OCI-LY3 (cell line): ENCODE measurements around the gene HOXA5.

Experiments used
- H2AFZ ChIP-seq: fragments of 200-600, 300-600 bp; shearing (Covaris generic); 2 replicates; pipeline ENCODE4 v1.6.0; 2014; ENCODE audit warnings: antibody characterized with exemption, low read depth, low read length
- H3K27ac ChIP-seq: fragments of 200-600, 300-600 bp; sonication (generic); 2 replicates; pipeline ENCODE4 v1.5.1; 2014; ENCODE audit warnings: mild to moderate bottlenecking, low read length, moderate library complexity, mixed read lengths
- H3K27me3 ChIP-seq: fragments of 200-600, 300-600 bp; sonication (generic); 2 replicates; pipeline ENCODE4 v1.6.1; 2014; ENCODE audit warnings: low read depth, low read length, mixed read lengths
- H3K36me3 ChIP-seq: fragments of 200-600, 300-600 bp; sonication (generic); replicated peaks from 2 replicates; pipeline ENCODE3; 2014; ENCODE audit warnings: low read depth, low read length, mixed read lengths
- H3K4me1 ChIP-seq: fragments of 300-600, 200-600 bp; sonication (generic); 2 replicates; pipeline ENCODE4 v1.6.1; 2014; ENCODE audit warnings: low read length, mixed read lengths
- H3K4me2 ChIP-seq: fragments of 200-600, 300-600 bp; sonication (generic); 2 replicates; pipeline ENCODE4 v1.6.1; 2014; ENCODE audit warnings: low read length, mixed read lengths
- H3K4me3 ChIP-seq: fragments of 300-600, 200-600 bp; sonication (generic); 2 replicates; pipeline ENCODE4 v1.5.1; 2014; ENCODE audit warnings: antibody characterized with exemption, mild to moderate bottlenecking, low read length, moderate library complexity
- H3K79me2 ChIP-seq: fragments of 300-600, 200-600 bp; shearing (Covaris generic); 2 replicates; pipeline ENCODE4 v1.6.1; 2014; ENCODE audit warnings: mild to moderate bottlenecking, low read length, mixed read lengths
- H3K9ac ChIP-seq: fragments of 300-600, 200-600 bp; shearing (Covaris generic); 2 replicates; pipeline ENCODE4 v1.6.0; 2014; ENCODE audit warnings: mild to moderate bottlenecking, low read length, moderate library complexity
- H3K9me3 ChIP-seq: fragments of 200-600, 300-600 bp; shearing (Covaris generic); 2 replicates; pipeline ENCODE4 v1.6.1; 2014; ENCODE audit warnings: low read length, mixed read lengths; ENCODE audit not compliant: insufficient read depth
- H4K20me1 ChIP-seq: fragments of 200-600, 300-600 bp; sonication (generic); 2 replicates; pipeline ENCODE4 v1.6.1; 2016; ENCODE audit warnings: low read length, mixed read lengths; ENCODE audit not compliant: insufficient read depth
- EZH2phosphoT487 ChIP-seq: fragments of 200-600 bp; shearing (Covaris generic); IDR thresholded peaks from 2 replicates; pipeline ENCODE4 v1.6.1; 2018; ENCODE audit warnings: antibody characterized with exemption, mixed run types, low read depth
- TF ChIP-seq, protein P1 (sequence below): fragments of 200-600, 300-600 bp; sonication (generic); IDR thresholded peaks from 2 replicates; pipeline ENCODE4 v1.5.1; 2014; ENCODE audit warnings: antibody characterized with exemption, low read length, low read depth

HOXA5 gene

DNA sequence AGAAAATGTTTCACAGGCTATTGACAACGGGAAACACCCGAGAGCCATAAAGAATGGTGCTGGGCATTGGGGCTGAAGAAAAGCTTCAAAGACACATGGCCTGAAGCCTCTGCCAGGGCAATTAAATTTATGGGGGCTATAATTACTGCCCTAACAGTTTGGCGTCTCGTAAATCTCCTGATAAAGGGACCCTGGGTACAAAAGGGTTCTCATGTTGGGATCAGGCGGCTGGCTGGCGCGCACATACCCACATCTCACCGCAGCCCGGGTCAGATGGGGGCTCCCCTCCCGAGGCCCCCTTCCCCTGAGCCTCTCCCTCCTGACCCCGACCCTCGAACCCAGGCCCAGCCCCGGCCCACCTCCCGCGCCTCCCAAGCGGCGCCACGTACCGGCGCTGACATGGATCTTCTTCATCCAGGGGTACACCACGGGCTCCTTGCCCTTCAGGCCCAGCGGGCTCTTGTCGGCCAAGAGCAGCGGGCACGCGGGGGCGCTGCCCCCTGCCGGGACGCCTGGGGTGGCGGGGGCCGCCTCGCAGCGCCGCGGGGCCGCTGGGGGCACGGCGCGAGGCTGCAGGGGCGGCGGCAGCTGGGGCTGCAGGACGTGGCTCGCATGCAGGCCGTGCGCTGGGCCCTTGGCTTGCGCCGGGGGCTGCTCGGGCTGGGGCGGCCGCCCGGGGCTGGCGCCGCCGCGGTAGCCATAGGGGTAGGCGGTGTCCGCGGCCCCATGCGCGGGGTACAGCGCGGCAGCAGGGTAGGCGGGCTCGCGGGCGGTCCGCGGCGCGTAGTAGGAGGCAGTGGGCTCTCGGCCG is 13.5 kb downstream of the HOXA5 start:
- Histone ChIP-seq H4K20me1 (peaks cover 5% of the 10 kb centered on the region; the same call in 1 of the 2 replicates), H3K79me2 (no peaks in the 10 kb centered on the region), H3K27ac (no peak overlapping the region), H3K9ac (no peak overlapping the region), H3K36me3 (no peaks in the 10 kb centered on the region), H2AFZ (no peak overlapping the region), H3K4me1 (peaks cover 11% of the 10 kb centered on the region), H3K27me3 (no peaks in the 10 kb centered on the region; the same call in 1 of the 2 replicates), H3K4me2 (no peak overlapping the region), H3K4me3 (no peak overlapping the region), H3K9me3 (no peaks in the 10 kb centered on the region)
- TF ChIP-seq, protein P1, sequence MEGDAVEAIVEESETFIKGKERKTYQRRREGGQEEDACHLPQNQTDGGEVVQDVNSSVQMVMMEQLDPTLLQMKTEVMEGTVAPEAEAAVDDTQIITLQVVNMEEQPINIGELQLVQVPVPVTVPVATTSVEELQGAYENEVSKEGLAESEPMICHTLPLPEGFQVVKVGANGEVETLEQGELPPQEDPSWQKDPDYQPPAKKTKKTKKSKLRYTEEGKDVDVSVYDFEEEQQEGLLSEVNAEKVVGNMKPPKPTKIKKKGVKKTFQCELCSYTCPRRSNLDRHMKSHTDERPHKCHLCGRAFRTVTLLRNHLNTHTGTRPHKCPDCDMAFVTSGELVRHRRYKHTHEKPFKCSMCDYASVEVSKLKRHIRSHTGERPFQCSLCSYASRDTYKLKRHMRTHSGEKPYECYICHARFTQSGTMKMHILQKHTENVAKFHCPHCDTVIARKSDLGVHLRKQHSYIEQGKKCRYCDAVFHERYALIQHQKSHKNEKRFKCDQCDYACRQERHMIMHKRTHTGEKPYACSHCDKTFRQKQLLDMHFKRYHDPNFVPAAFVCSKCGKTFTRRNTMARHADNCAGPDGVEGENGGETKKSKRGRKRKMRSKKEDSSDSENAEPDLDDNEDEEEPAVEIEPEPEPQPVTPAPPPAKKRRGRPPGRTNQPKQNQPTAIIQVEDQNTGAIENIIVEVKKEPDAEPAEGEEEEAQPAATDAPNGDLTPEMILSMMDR, result no peak
- no peak for TF ChIP-seq EZH2phosphoT487

DNA sequence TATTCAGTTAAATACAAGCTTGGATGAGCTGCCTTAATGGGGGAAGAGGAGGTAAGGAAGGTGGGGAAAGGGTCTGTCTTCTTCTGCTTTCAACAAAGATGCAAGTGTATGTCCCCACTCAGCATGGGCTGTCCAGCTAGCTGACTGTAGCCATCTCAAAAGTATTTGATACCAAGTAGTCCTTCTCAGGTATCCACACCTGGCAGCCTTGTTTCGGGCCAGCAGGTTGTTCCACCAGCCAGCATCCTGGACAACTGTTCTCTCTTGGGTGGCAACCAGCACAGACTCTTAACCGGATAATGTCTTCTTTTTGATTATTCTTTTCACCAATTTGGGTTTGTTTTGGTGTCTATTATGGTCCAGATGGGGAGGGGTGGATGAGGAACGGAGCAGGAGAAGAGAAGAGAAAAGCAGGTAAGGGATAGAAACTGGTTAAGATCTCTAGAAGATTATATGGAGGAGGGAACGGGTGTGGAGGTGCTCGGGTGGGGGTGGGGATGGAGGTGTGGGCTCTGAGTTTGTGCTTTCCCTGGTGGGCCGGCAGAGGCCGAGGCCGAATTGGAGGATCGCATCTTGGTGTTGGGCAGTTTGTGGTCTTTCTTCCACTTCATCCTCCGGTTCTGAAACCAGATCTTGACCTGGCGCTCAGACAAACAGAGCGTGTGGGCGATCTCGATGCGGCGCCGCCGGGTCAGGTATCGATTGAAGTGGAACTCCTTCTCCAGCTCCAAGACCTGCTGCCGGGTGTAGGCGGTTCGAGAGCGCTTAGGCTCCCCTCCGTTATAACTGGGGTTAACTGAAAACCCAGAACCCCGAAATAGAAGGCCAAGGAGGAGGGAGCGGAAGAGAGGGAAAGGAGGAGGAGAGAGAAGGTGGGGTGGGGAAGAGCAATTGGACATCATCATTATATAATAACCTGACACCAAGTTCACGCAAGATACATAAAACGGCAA is 14.4 kb downstream of the HOXA5 start:
- Histone ChIP-seq H3K27ac (no peak overlapping the region), H3K4me2 (no peak overlapping the region), H4K20me1 (no peaks in the 10 kb centered on the region), H3K9ac (no peak overlapping the region), H3K27me3 (no peaks in the 10 kb centered on the region; the same call in 1 of the 2 replicates), H3K4me1 (peaks cover 2% of the 10 kb centered on the region), H2AFZ (no peak overlapping the region), H3K36me3 (no peaks in the 10 kb centered on the region), H3K9me3 (no peaks in the 10 kb centered on the region), H3K4me3 (no peak overlapping the region), H3K79me2 (no peaks in the 10 kb centered on the region)
- TF ChIP-seq EZH2phosphoT487, result no peak
- TF ChIP-seq, protein P1, result no peak

DNA sequence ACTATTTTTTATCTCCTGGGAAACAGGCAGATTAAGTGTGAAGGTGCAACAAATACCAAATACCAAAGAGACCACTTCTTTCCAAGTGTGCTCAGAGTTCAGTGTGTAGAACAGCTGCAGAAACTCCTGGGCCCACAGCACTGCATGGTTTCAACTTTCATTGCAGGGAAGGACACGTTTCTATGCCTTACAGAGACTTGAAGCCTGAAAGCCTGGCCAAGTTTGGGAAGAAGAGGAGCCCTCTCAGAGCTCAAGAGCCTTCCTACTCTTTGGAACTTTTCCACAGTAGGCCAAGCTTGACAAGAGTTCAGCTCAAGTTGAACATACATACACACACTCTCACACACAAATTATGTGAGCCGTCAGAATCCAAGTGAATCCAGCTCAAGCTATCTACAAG is 15.4 kb downstream of the HOXA5 start:
- TF ChIP-seq, protein P1, result no peak
- TF ChIP-seq EZH2phosphoT487, result no peak
- Histone ChIP-seq H3K4me2 (no peak overlapping the region), H3K9me3 (no peaks in the 10 kb centered on the region), H3K36me3 (no peaks in the 10 kb centered on the region), H3K27ac (no peak overlapping the region), H3K79me2 (no peaks in the 10 kb centered on the region), H3K9ac (no peak overlapping the region), H3K4me3 (no peak overlapping the region), H3K27me3 (no peaks in the 10 kb centered on the region; the same call in 1 of the 2 replicates), H4K20me1 (no peaks in the 10 kb centered on the region), H2AFZ (no peak overlapping the region), H3K4me1 (no peaks in the 10 kb centered on the region)
